SK-N-SH treated with all-trans-retinoic acid at 6 μM for 48 hours (cell line): ENCODE results near the gene ZFHX3.

Source experiments
- CSDC2 ChIP-seq: fragments of 250-450 bp; sonication (Bioruptor Pico); IDR thresholded peaks from 2 replicates; pipeline ENCODE4 v1.5.0; 2020; ENCODE audit warnings: mild to moderate bottlenecking, moderate library complexity
- ISL1 ChIP-seq: fragments of 250-450 bp; sonication (Bioruptor Pico); IDR thresholded peaks from 2 replicates; pipeline ENCODE4 v2.1.2; 2022; ENCODE audit warnings: mild to moderate bottlenecking, moderate library complexity
- PATZ1 ChIP-seq: fragments of 250-450 bp; sonication (Bioruptor Pico); IDR thresholded peaks from 2 replicates; pipeline ENCODE4 v1.8.0; 2020; ENCODE audit warnings: mild to moderate bottlenecking, moderate library complexity, borderline replicate concordance
- PPARA ChIP-seq: fragments of 250-450 bp; sonication (Bioruptor Pico); IDR thresholded peaks from 2 replicates; pipeline ENCODE4 v1.5.0; 2020; ENCODE audit warnings: mild to moderate bottlenecking, borderline replicate concordance
- ZFP3 ChIP-seq: fragments of 250-450 bp; sonication (Bioruptor Pico); IDR thresholded peaks from 2 replicates; pipeline ENCODE4 v1.5.0; 2020; ENCODE audit warnings: mild to moderate bottlenecking, moderate library complexity
- ZNF70 ChIP-seq: fragments of 450-650 bp; formaldehyde crosslinking; IDR thresholded peaks from 2 replicates; pipeline ENCODE4 v1.5.0; 2020; ENCODE audit warnings: mild to moderate bottlenecking, moderate library complexity

- no peak for TF ChIP-seq ISL1 (CRISPR knock-in tag)
- TF ChIP-seq ZNF70 (CRISPR knock-in tag) = no peak
- no peak for TF ChIP-seq PPARA (CRISPR knock-in tag)
- no peak for TF ChIP-seq CSDC2 (CRISPR knock-in tag)
- TF ChIP-seq PATZ1 = no peak
- no peak for TF ChIP-seq ZFP3
Measured at GRCh38 chr16:73053038-73053363, 5.1 kb upstream of the ZFHX3 start.
